Esophagus squamous epithelium (tissue), 4 donors: ENCODE measurements around the gene DTX3.
A peak's percentile ranks its signal among the peaks of the same experiment; 100 is the strongest.

Source experiments
- CTCF ChIP-seq, 6 experiments: fragments of 450-650 bp in 4 of 6; fragments of 200-600 bp in 2 of 6; sonication (generic) in 2 of 6; IDR thresholded peaks; one replicate each; pipeline ENCODE4 v1.5.1; 2016 to 2019; ENCODE audit warnings: antibody characterized with exemption in 6 of 6, mild to moderate bottlenecking in 4 of 6, moderate library complexity in 4 of 6
- POLR2A ChIP-seq, 4 donors: fragments of 450-650 bp; IDR thresholded peaks; one replicate each; pipeline ENCODE4 v1.6.1; 2017; ENCODE audit warnings: antibody characterized with exemption in 4 of 4, mild to moderate bottlenecking in 4 of 4, moderate library complexity in 3 of 4

DNA sequence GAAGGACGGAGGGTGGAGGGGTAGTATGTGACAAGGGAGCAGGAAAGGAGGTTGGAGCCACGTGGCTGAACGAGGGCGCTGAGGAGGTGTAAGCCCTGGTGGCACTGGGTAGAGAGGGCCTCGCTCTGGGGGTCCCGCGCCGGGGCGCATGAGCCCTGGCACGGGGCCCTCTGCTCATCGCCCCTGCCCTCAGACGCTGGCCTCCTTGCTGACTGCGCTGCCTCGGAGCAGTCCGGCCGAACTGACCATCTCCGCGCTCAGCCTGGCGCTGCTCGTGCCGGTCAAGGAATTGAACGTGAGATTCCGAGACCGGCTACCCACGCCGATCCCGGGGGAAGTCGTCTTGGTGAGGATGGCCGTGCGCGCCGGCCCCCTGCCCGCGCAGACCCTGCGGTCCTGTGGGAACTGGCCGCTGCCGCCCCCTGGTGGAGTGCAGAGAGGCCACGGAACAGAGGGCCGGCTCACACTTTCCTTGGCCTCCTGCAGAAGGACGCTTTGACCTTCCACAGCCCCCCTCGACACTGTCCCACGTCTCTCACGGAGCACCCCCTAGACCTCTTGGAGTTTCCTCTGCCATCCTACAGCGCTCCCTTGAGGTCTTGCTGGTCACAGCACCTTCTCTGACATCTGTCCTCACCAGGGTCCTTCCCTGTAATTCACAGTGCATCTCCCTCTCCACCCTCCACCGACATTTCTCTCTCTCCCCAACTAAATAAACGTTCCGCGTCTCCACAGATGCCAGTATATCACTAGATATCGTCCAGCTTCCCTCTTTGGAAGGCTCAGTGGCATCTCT is 17.1 kb downstream of the DTX3 start:
- TF ChIP-seq CTCF (IDR thresholded peaks at IDR 0.05) (peak; percentile 80 to 90 (median 88)), POLR2A (IDR thresholded peaks at IDR 0.05) (no peak)
